ENCODE measurements around the gene BNIPL.

The BNIPL gene

DNA sequence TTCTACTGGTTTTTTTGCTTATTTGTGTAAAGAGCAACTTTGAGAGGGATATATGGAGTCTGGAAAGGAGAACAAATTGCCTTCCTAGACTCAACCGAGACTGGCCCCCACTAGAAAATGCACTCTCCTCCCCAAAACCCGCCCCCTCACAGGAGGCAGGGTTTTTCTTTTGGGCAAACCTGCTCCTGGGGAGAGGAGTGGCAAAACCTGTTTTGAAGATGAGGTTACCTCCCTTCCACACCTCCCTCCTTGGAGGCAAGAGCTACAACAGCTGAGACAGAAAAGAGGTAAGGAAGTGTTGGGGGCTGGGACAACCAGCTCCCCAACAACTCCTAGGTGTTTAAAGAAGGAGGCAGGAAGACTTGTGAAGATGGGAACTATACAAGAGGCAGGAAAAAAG lies at the start of gene BNIPL:
Gene BNIPL, plus strand, starts transcription at position 231 of the 400 bp plus-strand sequence. Its CDS starts 140 bp downstream, at position 371.
- no peak for DNase-seq (ENCODE audit: low read depth in 2 of 3, low spot score in 2 of 3)

- DNase-seq (ENCODE audit: low read depth in 2 of 3, low spot score in 2 of 3), result no peak
Observed at GRCh38 chr1:150987924-150988323, 48.5 kb upstream of the BNIPL start.

DNA sequence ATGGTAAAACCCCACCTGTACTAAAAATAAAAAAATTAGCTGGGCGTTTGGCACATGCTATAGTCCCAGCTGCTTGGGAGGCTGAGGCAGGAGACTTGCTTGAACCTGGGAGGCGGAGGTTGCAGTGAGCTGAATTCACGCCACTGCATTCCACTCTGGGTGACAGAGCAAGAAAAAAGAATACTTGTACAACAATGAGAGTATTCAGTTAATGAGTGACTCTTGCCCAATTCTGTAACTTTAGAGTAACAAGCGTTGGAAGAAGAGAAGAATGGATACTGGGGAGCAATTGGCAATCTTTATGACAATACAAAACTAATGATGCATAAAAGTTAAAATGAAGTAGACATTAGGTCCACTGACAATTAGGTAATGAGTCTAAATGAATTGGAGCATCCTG lies 43.8 kb upstream of the BNIPL start:
- no peak for DNase-seq (ENCODE audit: low read depth in 2 of 3, low spot score in 2 of 3)

- DNase-seq (ENCODE audit: low read depth in 2 of 3, low spot score in 2 of 3), result no peak
Observed at GRCh38 chr1:150994248-150994647, 42.1 kb upstream of the BNIPL start.

DNA sequence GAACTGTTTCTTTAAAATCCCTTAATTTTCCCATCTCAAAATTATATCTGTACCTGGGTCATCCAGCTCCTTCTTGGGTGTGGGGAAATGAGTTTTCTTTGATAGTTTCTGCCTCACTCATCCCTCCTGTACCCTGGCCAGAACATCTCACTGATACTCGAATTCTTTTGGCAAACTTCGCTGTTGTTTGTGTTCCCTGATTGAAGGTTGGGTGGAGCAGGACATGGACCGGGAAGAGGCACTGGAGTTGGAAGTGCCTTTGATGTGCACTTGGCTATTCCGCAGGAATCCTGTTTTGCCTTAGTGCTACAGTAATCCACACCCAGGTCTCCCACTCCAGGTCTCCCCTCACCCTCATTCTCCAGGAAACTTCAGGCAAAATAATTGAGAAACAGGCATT lies 40.9 kb upstream of the BNIPL start:
- DNase-seq (ENCODE audit: low read depth in 2 of 3, low spot score in 2 of 3), result no peak

GRCh38 chr1:150995896-150996295 lies 40.5 kb upstream of the BNIPL start:
- no peak for DNase-seq (ENCODE audit: low read depth in 2 of 3, low spot score in 2 of 3)

DNA sequence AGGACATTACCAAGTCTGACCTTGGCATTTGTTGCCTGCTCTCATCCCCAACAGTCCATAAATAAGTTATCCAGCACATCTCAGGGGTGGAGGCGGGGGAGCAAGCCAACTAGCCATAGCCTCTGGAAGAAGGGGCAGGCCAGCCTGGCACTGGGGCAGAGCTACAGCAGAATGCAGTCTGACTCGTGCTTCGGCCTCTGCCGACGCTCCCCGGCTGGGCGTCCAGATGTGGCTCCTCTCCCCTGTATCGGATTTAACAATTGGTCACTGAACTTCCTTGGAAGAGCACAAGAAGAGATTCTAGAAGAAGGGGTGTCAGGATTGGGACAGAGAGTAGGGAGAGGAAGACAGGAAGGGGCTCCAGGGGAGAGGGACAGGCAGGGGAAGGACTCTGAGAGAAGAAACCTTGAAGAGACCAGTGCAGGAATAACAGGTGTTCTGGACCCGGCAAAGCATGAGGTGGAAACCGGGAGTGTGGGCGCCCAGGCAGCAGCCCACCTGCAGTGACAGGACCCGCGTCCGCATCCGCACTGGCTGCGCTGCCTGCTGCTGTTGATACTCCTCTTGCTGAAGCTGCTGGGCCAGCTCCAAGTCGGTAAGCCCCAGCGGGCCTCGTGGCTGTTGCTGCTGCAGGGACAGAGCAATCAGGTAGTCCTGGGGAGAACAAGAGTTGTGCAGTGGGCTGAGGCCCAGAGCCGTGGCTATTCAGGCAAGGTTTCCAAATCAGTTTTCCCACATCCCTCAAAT lies 39.1 kb upstream of the BNIPL start:
- DNase-seq (ENCODE audit: low read depth in 2 of 3, low spot score in 2 of 3), result no peak

- DNase-seq (ENCODE audit: low read depth in 2 of 3, low spot score in 2 of 3), result no peak
Observed at GRCh38 chr1:150997949-150998348, 38.4 kb upstream of the BNIPL start.

DNA sequence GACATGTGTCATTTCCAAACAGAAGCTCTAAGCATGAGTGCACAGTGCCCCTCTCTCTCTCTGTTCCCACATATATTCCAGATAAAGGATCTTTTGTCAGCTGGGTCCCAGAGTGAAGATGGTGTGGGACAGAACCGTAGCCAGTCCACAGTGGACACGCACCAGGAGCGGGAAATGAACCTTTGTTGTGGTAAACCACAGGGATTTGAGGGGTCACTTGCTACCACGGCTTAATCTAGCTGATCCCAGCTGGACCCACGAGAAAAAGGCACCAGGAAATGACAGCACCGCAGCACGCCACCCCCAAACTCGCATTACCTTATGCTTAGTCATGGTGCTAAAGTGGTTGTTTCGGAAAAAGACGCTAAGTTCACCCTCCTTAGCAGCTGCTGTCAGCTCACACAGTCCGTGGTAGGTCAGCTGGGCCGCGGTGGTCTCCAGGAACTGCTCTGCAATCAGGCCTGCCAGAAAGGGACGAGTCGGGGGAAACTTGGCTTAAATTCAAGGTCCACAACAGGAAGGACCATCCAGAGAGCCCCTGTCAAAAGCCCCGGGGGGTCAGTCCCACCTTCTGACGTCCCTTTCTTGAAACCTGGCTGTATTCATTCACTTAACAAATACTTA lies 37.2 kb upstream of the BNIPL start:
- DNase-seq (ENCODE audit: low read depth in 2 of 3, low spot score in 2 of 3), result no peak

DNA sequence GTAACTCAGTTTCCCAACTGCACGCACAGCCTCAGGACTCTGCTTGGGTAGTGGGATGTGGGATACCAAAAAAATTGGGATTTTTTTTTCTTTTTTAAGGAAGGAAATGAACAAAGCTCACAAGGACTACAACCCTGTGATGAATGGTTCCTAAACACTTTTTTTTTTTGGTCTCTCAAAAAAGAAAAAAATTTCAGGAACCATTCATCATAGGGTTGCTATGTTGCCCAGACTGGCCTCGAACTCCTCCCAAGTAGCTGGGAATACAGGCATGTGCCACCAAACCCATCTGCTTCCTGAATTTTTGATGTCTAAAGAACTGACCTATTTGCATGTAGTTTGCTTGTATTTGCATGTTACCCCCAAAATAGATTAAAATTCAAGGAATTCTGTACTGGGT lies 36.5 kb upstream of the BNIPL start:
- DNase-seq (ENCODE audit: low read depth in 2 of 3, low spot score in 2 of 3), result no peak

GRCh38 chr1:151000408-151000807 lies 36.0 kb upstream of the BNIPL start:
- DNase-seq (ENCODE audit: low read depth in 2 of 3, low spot score in 2 of 3), result no peak

DNA sequence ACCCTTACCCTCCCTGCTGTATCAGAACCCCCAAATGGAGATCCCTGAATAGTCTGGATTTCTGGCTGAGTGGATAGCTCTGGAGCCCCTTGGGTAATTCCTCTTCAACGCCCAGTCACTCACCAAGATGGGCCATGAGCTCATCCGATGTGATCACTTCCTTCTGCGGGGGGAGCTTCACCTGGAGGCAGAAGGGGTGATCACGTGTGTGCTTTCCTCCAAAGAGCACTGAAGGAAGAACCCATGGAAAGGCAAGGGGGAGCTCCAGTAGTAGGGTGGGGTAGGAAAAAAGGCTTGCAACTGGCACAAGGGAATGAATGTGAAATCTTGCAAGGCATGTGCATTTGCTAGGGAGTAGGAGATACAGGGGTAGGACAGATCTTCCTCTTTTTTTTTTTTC lies 34.8 kb upstream of the BNIPL start:
- no peak for DNase-seq (ENCODE audit: low read depth in 2 of 3, low spot score in 2 of 3)

- no peak for DNase-seq (ENCODE audit: low read depth in 2 of 3, low spot score in 2 of 3)
Observed at GRCh38 chr1:151002051-151002450, 34.3 kb upstream of the BNIPL start.

GRCh38 chr1:151002611-151003010 lies 33.8 kb upstream of the BNIPL start:
- DNase-seq (ENCODE audit: low read depth in 2 of 3, low spot score in 2 of 3), result no peak

DNA sequence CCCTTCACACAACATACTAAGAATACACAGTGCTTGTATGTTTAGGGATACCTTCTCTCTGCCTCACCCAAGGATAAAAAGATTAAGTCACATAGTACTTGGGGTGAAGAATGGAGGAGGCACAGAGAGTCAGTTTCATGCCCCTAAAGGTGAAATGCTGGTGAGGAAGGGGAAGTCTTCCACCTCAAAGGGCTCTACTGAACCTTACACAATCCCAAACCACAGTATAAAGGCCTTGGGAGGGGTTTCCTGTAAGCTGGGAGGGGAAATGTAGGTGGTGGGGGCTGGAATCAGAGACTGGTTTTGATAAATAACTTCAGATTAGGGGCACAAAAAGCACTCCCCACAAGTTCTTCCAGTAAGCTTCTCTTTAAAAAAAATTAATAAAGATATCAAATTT lies 33.2 kb upstream of the BNIPL start:
- DNase-seq (ENCODE audit: low read depth in 2 of 3, low spot score in 2 of 3), result no peak

GRCh38 chr1:151005729-151006319 lies 30.6 kb upstream of the BNIPL start:
- DNase-seq (ENCODE audit: low read depth in 2 of 3, low spot score in 2 of 3), result no peak

GRCh38 chr1:151006327-151007052 lies 29.9 kb upstream of the BNIPL start, which contains the start of gene MINDY1:
Gene MINDY1 (minus strand): TSS chr1:151006902. CDS start chr1:151002617, 4,285 bp downstream.
- no peak for DNase-seq (ENCODE audit: low read depth in 2 of 3, low spot score in 2 of 3)

DNA sequence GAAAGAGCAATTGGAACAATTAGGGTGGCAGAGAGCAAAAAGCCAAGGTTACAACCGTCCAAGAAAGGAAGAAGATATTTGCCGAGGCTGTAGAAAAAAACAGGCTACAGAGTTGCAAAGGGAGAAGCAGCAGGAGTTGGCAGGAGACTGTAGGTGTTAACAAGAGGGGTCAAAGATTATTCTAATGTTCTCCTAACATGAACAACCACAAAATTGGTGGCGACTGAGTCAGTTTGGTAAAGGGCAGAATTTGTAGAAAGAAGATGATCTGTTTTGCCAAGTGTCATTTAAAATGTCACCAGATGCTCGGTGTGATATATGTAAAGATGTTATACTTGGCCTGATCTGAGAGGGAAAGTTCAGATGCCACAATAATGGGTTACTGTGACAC lies 28.5 kb upstream of the BNIPL start:
- no peak for DNase-seq (ENCODE audit: low read depth in 2 of 3, low spot score in 2 of 3)

GRCh38 chr1:151008244-151009205 lies 27.9 kb upstream of the BNIPL start, which contains the start of gene PRUNE1:
Gene PRUNE1 (plus strand): TSS chr1:151008449. CDS start chr1:151008633, 184 bp downstream.
- DNase-seq (ENCODE audit: low read depth in 2 of 3, low spot score in 2 of 3), result peak; percentile 87 to 95 (median 92)

DNA sequence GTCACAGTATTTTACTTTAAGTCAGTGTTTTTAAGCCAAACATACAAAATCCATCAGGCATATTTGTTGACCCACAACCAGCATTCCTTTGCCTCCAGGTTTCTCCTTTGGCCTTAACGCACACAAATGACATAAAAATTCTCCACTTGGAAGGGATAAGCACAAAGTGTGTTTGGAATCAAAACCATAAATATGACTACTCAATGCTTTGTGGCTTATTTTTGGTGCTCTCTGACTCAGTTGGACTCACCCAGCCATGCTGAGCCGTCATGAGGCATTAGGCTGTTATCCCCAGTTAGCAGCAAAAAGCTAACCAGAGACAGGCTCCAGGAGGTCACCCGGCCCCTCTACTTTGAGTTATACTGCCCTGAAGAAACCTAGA lies 27.2 kb upstream of the BNIPL start:
- no peak for DNase-seq (ENCODE audit: low read depth in 2 of 3, low spot score in 2 of 3)
